Fibroblast of skin of back (primary cell): ENCODE results near the gene THBD.

Source experiments
- DNase-seq: peaks from one replicate; pipeline ENCODE4 v3.0.0-alpha.2; 2013

The THBD gene

DNA sequence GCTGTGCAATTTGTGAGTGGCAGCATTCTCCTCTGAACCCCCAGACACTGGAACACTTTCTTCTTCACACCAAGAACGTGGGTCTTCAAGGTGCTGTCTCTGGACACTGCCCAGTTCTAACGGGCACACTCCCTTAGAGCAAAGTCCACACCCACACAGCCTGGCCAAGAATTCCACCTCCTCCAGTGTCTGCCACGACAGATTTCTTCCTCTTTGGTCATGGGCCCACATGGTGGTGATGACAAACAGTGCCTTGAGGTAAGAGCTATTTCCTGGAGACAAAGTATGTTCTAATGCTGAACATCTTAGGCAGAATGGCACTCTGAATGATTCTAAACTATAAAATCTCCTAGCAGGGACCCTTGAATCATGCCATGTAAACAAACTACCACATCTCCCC is 39.8 kb downstream of the THBD start:
- DNase-seq, result peak; percentile 55

DNA sequence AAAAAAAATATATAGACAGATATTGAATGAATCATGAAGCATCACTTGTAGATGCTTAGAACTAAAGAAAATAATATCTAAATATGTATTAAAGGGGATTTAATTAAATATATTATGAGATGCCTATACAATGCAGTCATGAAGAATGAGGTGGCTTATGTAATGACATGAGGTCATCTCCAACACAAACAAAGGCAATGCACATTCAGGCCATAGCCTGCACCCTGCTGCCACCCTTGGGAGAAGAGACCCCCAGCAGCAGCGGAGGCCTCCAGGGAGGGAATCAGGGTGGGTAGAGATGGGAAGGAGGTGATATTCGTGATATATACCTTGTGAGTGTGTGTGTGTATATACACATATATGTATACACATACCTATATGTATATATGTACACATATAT is 40.8 kb downstream of the THBD start:
- peak; percentile 69 for DNase-seq

- peak; percentile 64 for DNase-seq
Observed at GRCh38 chr20:23007886-23008655, 41.4 kb downstream of the THBD start.

- no peak for DNase-seq
Observed at GRCh38 chr20:23007462-23007861, 42.0 kb downstream of the THBD start.

GRCh38 chr20:23005776-23006175 is 43.7 kb downstream of the THBD start:
- DNase-seq, result no peak

DNA sequence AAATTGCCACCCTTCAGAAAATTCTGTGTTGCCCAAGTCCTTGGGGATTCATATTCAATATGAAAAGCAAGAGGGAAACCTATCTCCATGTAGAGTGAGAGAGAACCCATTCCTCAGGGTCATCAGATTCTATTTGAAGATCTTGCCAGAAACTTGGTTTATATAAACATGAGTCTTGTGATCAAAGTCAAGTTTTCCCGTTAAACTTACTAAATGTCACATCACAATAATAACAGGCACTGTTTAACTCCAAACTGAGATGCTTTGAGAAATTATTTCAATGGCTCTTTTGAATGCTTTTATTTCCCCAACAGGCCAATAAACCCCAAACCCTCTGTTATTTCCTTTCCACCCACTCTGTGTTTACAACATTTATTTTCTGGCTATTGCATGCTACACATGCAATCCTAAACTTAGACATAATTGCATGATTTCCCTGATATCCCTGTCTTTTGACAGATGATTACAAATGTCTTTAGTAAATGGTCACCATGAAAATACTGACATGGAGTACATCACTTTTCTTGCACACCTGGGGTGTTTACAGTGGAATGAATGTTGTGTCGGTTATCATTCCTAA is 45.5 kb downstream of the THBD start:
- DNase-seq, result no peak

- DNase-seq, result no peak
Observed at GRCh38 chr20:23003077-23003635, 46.3 kb downstream of the THBD start.

- no peak for DNase-seq
Observed at GRCh38 chr20:23002276-23002675, 47.2 kb downstream of the THBD start.

GRCh38 chr20:23000232-23000947 is 49.1 kb downstream of the THBD start:
- DNase-seq, result no peak

DNA sequence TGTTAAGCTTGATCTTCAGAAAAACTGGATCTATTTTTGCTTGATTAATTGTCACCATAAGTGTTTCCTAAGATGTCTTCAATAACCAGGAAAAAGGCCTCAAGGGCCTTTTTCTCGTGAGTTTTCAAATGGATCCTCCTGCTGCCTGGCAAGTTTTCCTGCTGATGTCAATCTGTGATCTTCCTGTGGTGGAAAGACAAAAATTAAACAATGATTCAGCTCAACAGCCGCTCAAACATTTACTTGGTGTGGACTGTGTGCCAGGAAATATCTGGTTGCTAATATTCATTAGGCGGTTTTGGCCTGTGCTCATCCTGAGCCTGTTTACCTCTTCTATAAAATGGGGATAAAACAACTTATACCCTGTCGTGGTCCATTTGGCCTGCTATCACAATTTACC is 49.7 kb downstream of the THBD start:
- peak; percentile 67 for DNase-seq

- DNase-seq, result no peak
Observed at GRCh38 chr20:22998476-22998875, 51.0 kb downstream of the THBD start.

- no peak for DNase-seq
Observed at GRCh38 chr20:22995923-22996322, 53.5 kb downstream of the THBD start.
